HEK293T (cell line): ENCODE data around the gene CST9.

ENCODE experiments used
- CTCF ChIA-PET: fragments of 350-600 bp; formaldehyde crosslinking; extraction: SDS; loops from one replicate; lab custom pipeline; 2021; ENCODE audit warnings: antibody characterized with exemption, inconsistent platforms; lab: Yijun Ruan, JAX
- POLR2A ChIA-PET: fragments of 350-600 bp; formaldehyde crosslinking; extraction: SDS; loops from one replicate; lab custom pipeline; 2020; ENCODE audit warnings: antibody characterized with exemption, inconsistent platforms; lab: Yijun Ruan, JAX
- DNase-seq: peaks from one replicate; pipeline ENCODE4 v3.0.0; 2012; ENCODE audit warnings: mixed read lengths; ENCODE audit errors: extremely low spot score
- ARNT ChIP-seq: fragments of 450-650 bp; IDR thresholded peaks from 2 replicates; pipeline ENCODE4 v1.6.1; 2017; ENCODE audit warnings: mild to moderate bottlenecking
- BHLHE40 ChIP-seq: fragments of 450-650 bp; IDR thresholded peaks from 2 replicates; pipeline ENCODE4 v1.6.1; 2016; ENCODE audit warnings: mild to moderate bottlenecking, moderate library complexity, borderline replicate concordance
- CTBP1 ChIP-seq: fragments of 450-650 bp; IDR thresholded peaks from 2 replicates; pipeline ENCODE4 v1.6.1; 2016; ENCODE audit warnings: borderline replicate concordance
- ELF4 ChIP-seq: fragments of 450-650 bp; IDR thresholded peaks from 2 replicates; pipeline ENCODE4 v1.6.1; 2017; ENCODE audit warnings: antibody characterized with exemption
- FOXA1 ChIP-seq: fragments of 450-650 bp; IDR thresholded peaks from 2 replicates; pipeline ENCODE4 v1.6.1; 2016; ENCODE audit warnings: mild to moderate bottlenecking
- FOXK2 ChIP-seq: fragments of 450-650 bp; IDR thresholded peaks from 2 replicates; pipeline ENCODE4 v1.6.1; 2016; ENCODE audit warnings: mild to moderate bottlenecking
- FOXM1 ChIP-seq: fragments of 450-650 bp; IDR thresholded peaks from 2 replicates; pipeline ENCODE4 v1.6.1; 2017; ENCODE audit warnings: mild to moderate bottlenecking, borderline replicate concordance
- HDGF ChIP-seq: fragments of 450-650 bp; IDR thresholded peaks from 2 replicates; pipeline ENCODE4 v1.6.1; 2017; ENCODE audit warnings: antibody characterized with exemption, borderline replicate concordance
- L3MBTL2 ChIP-seq: fragments of 450-650 bp; conservative IDR thresholded peaks from 2 replicates; pipeline ENCODE4 v1.6.1; 2016; ENCODE audit warnings: mild to moderate bottlenecking
- LEF1 ChIP-seq: fragments of 450-650 bp; IDR thresholded peaks from 2 replicates; pipeline ENCODE4 v1.6.1; 2017; ENCODE audit warnings: mild to moderate bottlenecking, borderline replicate concordance
- NFRKB ChIP-seq: fragments of 450-650 bp; IDR thresholded peaks from 2 replicates; pipeline ENCODE4 v1.6.1; 2016; ENCODE audit warnings: mild to moderate bottlenecking, moderate library complexity
- PKNOX1 ChIP-seq: fragments of 450-650 bp; IDR thresholded peaks from 2 replicates; pipeline ENCODE4 v1.6.1; 2016
- SP1 ChIP-seq: fragments of 450-650 bp; IDR thresholded peaks from 2 replicates; pipeline ENCODE4 v1.6.1; 2017
- SUZ12 ChIP-seq: fragments of 450-650 bp; IDR thresholded peaks from 2 replicates; pipeline ENCODE4 v1.6.1; 2016; ENCODE audit warnings: mild to moderate bottlenecking
- TARDBP ChIP-seq: fragments of 450-650 bp; IDR thresholded peaks from 2 replicates; pipeline ENCODE4 v1.6.1; 2016
- ZNF384 ChIP-seq: fragments of 450-650 bp; IDR thresholded peaks from 2 replicates; pipeline ENCODE4 v1.6.1; 2016

The CST9 gene

GRCh38 chr20:23606652-23607049, 934 bp upstream of the CST9 start:
- ChIA-PET CTCF (interaction anchor here (0.9 to 1.1 kb wide), 4 partner anchors 20 to 164 kb away, joined by 3 to 8 read pairs (median 4); no protein-coding TSS in a partner anchor), POLR2A (interaction anchor here (0.9 kb wide), 1 partner anchor 11 kb away, joined by 4 read pairs; no protein-coding TSS in a partner anchor)
- DNase-seq: peak; percentile 87
- TF ChIP-seq SUZ12 (no peak), LEF1 (no peak), FOXM1 (no peak), CTBP1 (no peak), FOXA1 (no peak), ZNF384 (no peak)

DNA sequence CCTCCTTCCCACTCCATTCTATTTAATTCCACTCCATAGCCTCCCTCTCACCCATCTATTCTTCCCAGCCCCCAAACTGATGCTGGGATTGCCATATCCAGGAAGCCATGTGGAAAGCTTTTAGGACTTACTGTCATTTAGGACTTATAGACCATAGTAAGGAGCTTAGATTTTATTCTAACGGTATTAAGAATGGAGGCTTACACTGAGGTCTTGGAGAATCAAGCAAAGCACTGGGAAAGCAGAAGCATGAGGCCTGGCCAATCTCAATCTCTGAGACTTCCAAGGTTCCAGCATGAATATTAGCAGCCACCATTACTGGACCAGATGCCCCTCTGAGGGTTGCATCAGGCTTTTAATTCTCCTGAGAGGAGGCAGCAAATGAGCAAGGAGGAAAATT, 1.4 kb downstream of the CST9 start:
- ChIA-PET CTCF (interaction anchor here (1.1 kb wide), 1 partner anchor 9 kb away, joined by 3 read pairs; no protein-coding TSS in a partner anchor), POLR2A (interaction anchor here (0.8 kb wide), 1 partner anchor 254 kb away, joined by 3 read pairs; no protein-coding TSS in a partner anchor)
- TF ChIP-seq ARNT: no peak
- TF ChIP-seq SP1: no peak
- TF ChIP-seq FOXM1: no peak
- TF ChIP-seq BHLHE40: no peak
- TF ChIP-seq TARDBP: no peak
- TF ChIP-seq ELF4: no peak
- no peak for TF ChIP-seq NFRKB
- no peak for TF ChIP-seq SUZ12
- no peak for TF ChIP-seq LEF1
- no peak for TF ChIP-seq FOXK2
- no peak for TF ChIP-seq CTBP1
- no peak for TF ChIP-seq L3MBTL2
- no peak for TF ChIP-seq HDGF
- TF ChIP-seq ZNF384: no peak
- no peak for TF ChIP-seq FOXA1
- TF ChIP-seq PKNOX1: no peak
- DNase-seq: no peak

DNA sequence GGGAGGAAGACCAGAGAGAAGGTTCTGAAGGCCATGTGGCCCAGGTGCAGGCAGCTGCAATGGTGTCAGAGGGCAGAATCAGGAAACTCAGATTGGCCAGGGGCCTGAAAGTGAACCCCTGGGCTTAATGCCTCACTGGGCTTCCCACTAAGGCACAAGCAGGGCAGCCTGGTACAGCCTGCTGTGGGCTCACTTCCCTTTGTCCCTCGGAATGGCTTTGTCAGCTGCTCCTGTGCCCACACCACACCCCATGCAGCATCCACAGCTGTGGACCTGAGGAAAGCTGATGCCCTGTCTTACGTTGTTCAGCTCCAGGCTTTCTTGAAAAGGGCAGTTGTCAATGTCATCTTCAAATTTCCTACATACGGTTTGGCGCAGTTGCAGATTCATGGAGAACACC, 2.4 kb downstream of the CST9 start:
- no peak for DNase-seq
- CTCF ChIA-PET: interaction anchor here (1.1 kb wide), 1 partner anchor 10 kb away, joined by 3 read pairs; no protein-coding TSS in a partner anchor
- POLR2A ChIA-PET: interaction anchor here (0.8 kb wide), 1 partner anchor 253 kb away, joined by 3 read pairs; no protein-coding TSS in a partner anchor
- TF ChIP-seq FOXA1 (no peak), TARDBP (no peak)

- DNase-seq: no peak
- CTCF ChIA-PET: no interaction called here
- POLR2A ChIA-PET: no interaction called here
- TF ChIP-seq FOXK2 (no peak), ELF4 (no peak), ZNF384 (no peak), SP1 (no peak), LEF1 (no peak), SUZ12 (no peak), FOXM1 (no peak), HDGF (no peak), FOXA1 (no peak), CTBP1 (no peak), BHLHE40 (no peak), ARNT (no peak), NFRKB (no peak), PKNOX1 (no peak), TARDBP (no peak), L3MBTL2 (no peak)
Measured at GRCh38 chr20:23602699-23603098, 3.0 kb downstream of the CST9 start.

- TF ChIP-seq FOXA1 (no peak), L3MBTL2 (no peak), SUZ12 (no peak), BHLHE40 (no peak), SP1 (no peak), ZNF384 (no peak), FOXM1 (no peak), FOXK2 (no peak), NFRKB (no peak), PKNOX1 (no peak), HDGF (no peak), TARDBP (no peak)
- POLR2A ChIA-PET: no interaction called here
- CTCF ChIA-PET: no interaction called here
Measured at GRCh38 chr20:23602241-23602640, 3.5 kb downstream of the CST9 start.

DNA sequence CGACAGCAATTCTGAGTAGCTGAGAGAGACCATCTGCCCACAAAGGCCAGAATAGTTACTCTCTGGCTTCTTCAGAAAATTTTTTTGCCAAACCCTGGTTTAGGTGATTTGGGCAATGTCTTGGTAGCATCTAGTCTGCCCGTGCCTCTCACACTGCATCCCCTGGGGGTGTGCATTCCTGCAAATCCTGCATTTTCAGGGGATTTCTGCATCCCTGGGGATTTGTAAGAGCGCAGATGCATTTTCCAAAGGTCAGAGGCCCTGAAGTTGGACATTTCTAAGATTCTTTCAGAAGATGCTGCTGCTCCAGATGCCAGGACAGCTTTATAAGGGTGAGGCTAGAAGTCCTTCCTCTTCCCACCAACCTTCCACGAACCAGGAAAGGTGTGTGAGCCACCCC, 4.0 kb downstream of the CST9 start:
- no peak for DNase-seq
- CTCF ChIA-PET: no interaction called here
- POLR2A ChIA-PET: no interaction called here
- TF ChIP-seq FOXK2 (no peak), FOXM1 (no peak), ZNF384 (no peak), NFRKB (no peak), TARDBP (no peak), BHLHE40 (no peak), HDGF (no peak), PKNOX1 (no peak), SP1 (no peak)

More at GRCh38 chr20:23602241-23602640, 3.5 kb downstream of the CST9 start:
- DNase-seq: no peak
